Activated CD4-positive, alpha-beta memory T cell treated with anti-CD3 and anti-CD28 coated beads, Interleukin-2, amount 10 ng/mL, durations not matched to agents 7 days and 5 days (primary cell): Measurements from ENCODE around the gene LHFPL4. TPM values are rescaled to one million over a fixed set of nuclear protein-coding genes. Genes with fewer than 3 reads are reported as not detected.

Experiments used
- CTCF ChIA-PET: fragments of 350-600 bp; sonication (Branson Sonifier 250); formaldehyde crosslinking; loops from one replicate; lab custom pipeline; 2021; ENCODE audit warnings: antibody characterized with exemption, inconsistent platforms; lab: Charles Lee
- POLR2A ChIA-PET: fragments of 350-600 bp; sonication (Branson Sonifier 250); formaldehyde crosslinking; loops from one replicate; lab custom pipeline; 2021; ENCODE audit warnings: antibody characterized with exemption; lab: Charles Lee
- DNase-seq: peaks from one replicate; pipeline ENCODE4 v3.0.0-alpha.2; 2020
- H3K27ac Mint-ChIP-seq: one replicate; pipeline ENCODE4 v1.8.0; 2021; ENCODE audit warnings: mild to moderate bottlenecking, mixed read lengths
- H3K27me3 Mint-ChIP-seq: one replicate; pipeline ENCODE4 v1.8.0; 2021; ENCODE audit warnings: mixed read lengths
- H3K36me3 Mint-ChIP-seq: one replicate; pipeline ENCODE4 v1.8.0; 2021; ENCODE audit warnings: low read depth, mixed read lengths
- H3K4me1 Mint-ChIP-seq: one replicate; pipeline ENCODE4 v1.8.0; 2021; ENCODE audit warnings: mixed read lengths
- H3K4me3 Mint-ChIP-seq: one replicate; pipeline ENCODE4 v1.8.0; 2021; ENCODE audit warnings: mild to moderate bottlenecking, mixed read lengths
- H3K9me3 Mint-ChIP-seq: one replicate; pipeline ENCODE4 v1.8.0; 2021; ENCODE audit warnings: mixed read lengths
- total RNA-seq, 2 experiments: library from RNA; stranded (reverse); gene quantifications; one replicate each; pipeline ENCODE4 v1.2.3, GENCODE V29; 2021

The LHFPL4 gene
- total RNA-seq, 2 experiments from 2014 or later: 0.05 TPM; not detected in 1

GRCh38 chr3:9448643-9449042 is 105.0 kb downstream of the LHFPL4 start:
- ChIA-PET POLR2A (no interaction called here), CTCF (no interaction called here)
- no peak overlapping the region for H3K4me3 Mint-ChIP-seq
- peaks cover 37% of the 10 kb centered on the region for H3K4me1 Mint-ChIP-seq
- no peaks in the 10 kb centered on the region for H3K27me3 Mint-ChIP-seq
- DNase-seq: no peak
- no peak overlapping the region for H3K27ac Mint-ChIP-seq
- H3K36me3 Mint-ChIP-seq: peaks cover 76% of the 10 kb centered on the region
- no peaks in the 10 kb centered on the region for H3K9me3 Mint-ChIP-seq

Other genes with a start within 250 kb of the LHFPL4 start
- gene THUMPD3, start 190.8 kb downstream of the LHFPL4 start, total RNA-seq: 10 to 100 TPM; 44.3 to 47.2 TPM
- 100 to 1,000 TPM; 110 to 111 TPM for gene SETD5, start 156.2 kb downstream of the LHFPL4 start, total RNA-seq
- 10 to 100 TPM; 57.2 to 62.0 TPM for gene MTMR14, start 95.7 kb upstream of the LHFPL4 start, total RNA-seq
- gene CPNE9, start 150.0 kb upstream of the LHFPL4 start, total RNA-seq: under 1 TPM in 1 of 2 experiments, not detected in 1; 0.33 TPM
- 10 to 100 TPM; 38.9 to 41.9 TPM for gene BRPF1, start 177.9 kb upstream of the LHFPL4 start, total RNA-seq
- gene OGG1, start 196.1 kb upstream of the LHFPL4 start, total RNA-seq: 10 to 100 TPM; 29.5 to 34.3 TPM
- gene CAMK1, start 216.1 kb upstream of the LHFPL4 start, total RNA-seq: 10 to 100 TPM; 18.5 to 20.2 TPM
- 10 to 100 TPM; 88.1 to 88.3 TPM for gene TADA3, start 238.7 kb upstream of the LHFPL4 start, total RNA-seq
- gene ARPC4, start 239.3 kb upstream of the LHFPL4 start, total RNA-seq: 100 to 1,000 TPM; 255 to 266 TPM